GM19351 (cell line): ENCODE data around the gene GPATCH3.
"Not testable (repeated sequence)": the region's sequence is repeated elsewhere in the genome, so short reads cannot be mapped to it uniquely, and the experiment has no call there.

Source experiments
- ATAC-seq: cut with Tn5 transposase; IDR thresholded peaks from one replicate; pipeline ENCODE4 v1.9.1; 2021; ENCODE audit warnings: mild to moderate bottlenecking, moderate library complexity; ENCODE audit not compliant: unreplicated experiment

The GPATCH3 gene

GRCh38 chr1:26874896-26875295, 25.4 kb downstream of the GPATCH3 start:
- ATAC-seq = no peak

GRCh38 chr1:26873097-26873496, 27.2 kb downstream of the GPATCH3 start:
- not testable (repeated sequence) for ATAC-seq

GRCh38 chr1:26864610-26865480, 35.4 kb downstream of the GPATCH3 start:
- ATAC-seq = peak; percentile 88

GRCh38 chr1:26863685-26864077, 36.6 kb downstream of the GPATCH3 start:
- no peak for ATAC-seq

DNA sequence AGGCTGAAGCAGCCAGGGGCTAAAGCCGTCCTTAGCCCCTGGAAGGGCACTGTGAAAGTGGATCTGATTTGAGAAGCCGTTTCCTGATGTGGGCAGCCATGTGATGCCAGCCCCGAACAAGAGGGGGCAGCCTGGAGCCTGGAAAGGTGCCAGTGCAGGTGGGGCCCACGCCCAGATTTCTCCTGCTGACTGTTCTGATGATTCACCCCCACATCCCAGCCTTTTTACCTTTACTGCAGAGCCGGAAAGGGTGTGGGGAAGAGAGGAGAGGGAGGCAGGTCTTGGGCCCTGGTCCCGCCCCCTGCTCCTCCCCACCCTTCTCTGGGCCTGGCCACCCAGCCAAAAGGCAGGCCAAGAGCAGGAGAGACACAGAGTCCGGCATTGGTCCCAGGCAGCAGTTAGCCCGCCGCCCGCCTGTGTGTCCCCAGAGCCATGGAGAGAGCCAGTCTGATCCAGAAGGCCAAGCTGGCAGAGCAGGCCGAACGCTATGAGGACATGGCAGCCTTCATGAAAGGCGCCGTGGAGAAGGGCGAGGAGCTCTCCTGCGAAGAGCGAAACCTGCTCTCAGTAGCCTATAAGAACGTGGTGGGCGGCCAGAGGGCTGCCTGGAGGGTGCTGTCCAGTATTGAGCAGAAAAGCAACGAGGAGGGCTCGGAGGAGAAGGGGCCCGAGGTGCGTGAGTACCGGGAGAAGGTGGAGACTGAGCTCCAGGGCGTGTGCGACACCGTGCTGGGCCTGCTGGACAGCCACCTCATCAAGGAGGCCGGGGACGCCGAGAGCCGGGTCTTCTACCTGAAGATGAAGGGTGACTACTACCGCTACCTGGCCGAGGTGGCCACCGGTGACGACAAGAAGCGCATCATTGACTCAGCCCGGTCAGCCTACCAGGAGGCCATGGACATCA, 37.2 kb downstream of the GPATCH3 start, which contains the start of gene SFN:
Gene SFN (plus strand): TSS at position 369 of the 904 bp plus-strand sequence. CDS start 64 bp downstream, at position 433.
- no peak for ATAC-seq

DNA sequence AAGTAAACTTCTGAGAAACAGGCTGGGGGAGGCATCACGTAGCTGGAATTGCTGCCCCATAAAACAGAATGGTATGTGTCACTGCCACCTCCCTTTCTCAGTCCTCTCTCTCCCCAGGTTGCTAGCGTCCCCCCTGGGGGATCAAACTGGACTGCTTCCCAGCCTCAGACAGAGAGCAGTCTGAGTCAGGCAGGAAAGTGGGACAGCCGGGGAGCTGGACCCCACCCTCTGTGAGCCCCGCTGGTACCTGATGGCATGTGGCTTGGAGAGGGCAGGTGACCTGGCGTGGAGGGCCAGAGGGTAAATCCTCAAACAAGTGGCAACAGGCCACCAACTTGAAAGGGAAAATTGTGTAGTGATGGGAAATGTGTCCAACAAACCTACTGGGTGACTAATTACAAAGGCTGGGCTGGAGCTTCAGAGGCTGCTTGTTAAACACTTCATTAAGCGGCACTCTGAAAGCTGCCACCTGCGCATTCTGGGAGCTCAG, 38.3 kb downstream of the GPATCH3 start:
- no peak for ATAC-seq

GRCh38 chr1:26861286-26861701, 39.0 kb downstream of the GPATCH3 start:
- ATAC-seq = no peak

- ATAC-seq = no peak
These were observed 41.2 kb downstream of the GPATCH3 start for GRCh38 chr1:26858891-26859640.

DNA sequence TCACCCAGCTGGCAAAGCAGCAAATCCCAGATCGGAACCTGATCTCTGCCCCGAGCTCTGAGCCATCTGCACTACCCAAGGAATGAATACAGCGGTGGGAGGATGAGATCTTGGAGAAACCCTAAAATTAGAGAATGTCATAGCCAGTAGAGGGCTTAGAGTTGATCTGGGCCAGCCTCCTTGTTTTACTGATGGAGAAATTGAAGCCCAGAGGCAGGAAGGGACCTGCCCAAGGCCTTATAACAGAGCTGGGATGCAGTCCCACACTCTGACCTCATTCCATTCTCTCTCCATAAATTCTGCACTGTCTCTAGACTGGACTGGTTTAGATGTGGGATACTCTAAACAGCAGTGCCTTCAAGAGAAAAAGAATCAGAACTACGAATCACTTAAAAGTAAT, 42.1 kb downstream of the GPATCH3 start:
- ATAC-seq = no peak

DNA sequence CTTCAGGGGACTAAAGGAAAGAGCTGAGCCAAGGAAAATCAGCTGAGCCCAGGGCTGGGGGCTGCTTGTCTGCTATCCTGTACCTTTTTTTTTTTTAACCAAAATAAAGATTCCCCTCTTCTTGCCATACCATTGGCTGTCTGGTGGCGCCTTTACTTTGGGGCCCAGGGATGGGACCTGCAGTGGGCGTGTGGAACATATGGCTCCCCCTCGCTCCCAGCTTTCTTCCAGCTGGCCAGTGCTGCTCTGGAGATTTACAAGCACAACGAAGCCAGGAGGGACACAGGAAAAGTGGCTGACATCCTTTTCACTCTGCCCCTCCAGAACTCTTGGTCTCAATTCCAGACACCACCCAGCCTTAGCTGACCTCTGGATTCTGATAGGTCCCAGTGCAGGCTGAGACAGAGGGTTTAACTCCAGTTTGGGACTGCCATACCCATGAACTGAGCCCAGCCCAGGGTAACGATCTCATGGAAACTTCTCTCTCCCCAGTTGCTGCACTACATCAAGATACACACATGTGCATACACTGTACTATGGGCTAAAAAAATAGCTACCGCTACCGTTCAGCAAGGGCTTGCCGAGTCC, 42.7 kb downstream of the GPATCH3 start:
- ATAC-seq = no peak

- no peak for ATAC-seq
These were observed 43.4 kb downstream of the GPATCH3 start for GRCh38 chr1:26856604-26857469.

DNA sequence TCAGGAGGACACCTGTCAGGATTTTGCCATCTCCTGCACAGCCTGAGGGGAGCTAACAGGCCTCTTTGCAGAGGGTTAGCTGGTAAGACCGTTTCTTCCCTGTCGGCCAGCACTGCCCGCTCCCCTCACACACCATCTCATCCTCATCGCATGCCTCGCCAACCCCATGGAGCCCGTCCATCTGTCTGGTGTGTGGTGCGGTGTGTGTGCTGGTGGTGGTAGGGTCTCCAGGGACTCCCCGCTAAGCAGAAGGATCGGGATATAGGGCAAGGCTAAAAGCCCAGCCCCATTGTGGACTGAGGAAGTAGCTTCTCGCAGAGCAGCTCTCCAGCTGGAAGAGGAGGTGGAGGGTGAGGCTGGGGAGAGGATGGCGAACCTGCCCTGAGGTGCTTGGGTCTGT, 44.1 kb downstream of the GPATCH3 start:
- no peak for ATAC-seq

DNA sequence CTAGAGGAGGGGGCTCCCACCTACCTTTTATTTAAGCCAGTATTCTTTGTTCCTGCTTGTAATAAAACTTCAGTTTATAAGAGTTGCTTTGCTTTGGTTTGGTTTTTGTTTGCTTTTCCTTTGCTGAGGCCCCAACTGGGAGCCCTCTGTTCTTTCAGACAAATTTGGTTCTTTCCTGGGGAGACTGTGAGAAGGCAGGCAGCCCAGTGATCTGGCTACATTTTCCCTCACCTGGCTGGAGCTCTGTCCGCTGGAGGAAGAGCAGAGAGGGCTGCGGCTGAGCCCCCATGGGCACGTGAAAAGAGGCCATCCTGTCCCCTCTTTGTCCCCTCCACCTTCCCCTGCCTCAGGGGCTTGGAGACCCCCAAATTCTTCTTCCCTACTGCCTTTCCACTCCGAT, 44.6 kb downstream of the GPATCH3 start:
- no peak for ATAC-seq

DNA sequence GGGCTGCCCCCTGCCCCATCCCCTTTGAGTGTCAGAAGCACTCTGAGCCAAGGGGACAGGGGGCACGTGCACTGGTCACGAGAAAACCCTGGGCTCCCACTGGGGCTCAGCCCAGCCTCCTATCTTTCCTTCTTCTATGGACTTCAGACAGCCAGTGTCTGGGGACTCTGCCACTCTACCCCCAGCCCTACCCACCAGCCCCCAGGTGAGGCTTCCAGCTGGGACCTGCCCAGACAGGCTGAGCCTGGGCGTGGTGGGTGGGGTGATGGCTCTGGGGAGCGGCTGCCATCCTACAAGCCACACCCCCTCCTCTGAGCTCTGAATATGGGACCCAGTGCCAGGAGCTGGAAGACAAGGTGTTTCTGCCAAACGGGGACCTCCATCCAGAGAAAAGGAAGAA, 45.4 kb downstream of the GPATCH3 start:
- no peak for ATAC-seq

DNA sequence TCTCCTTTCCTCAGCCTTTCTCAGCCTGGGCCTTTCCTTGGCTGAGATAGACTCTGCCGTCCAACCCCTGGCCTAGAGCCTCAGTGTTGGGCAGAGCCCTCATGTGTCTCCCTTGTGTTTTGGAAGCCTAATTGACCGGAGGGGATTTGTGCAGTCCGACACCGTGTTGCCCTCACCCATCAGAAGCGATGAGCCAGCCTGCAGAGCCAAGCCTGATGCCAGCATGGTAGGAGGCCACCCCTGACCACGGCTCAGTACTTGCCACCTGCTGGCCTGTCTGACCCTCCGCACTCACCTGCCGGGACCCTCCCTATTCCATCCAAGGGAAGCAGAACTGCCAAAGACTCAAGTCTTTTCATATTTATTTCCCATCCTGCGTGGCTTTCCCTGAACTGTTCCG, 46.7 kb downstream of the GPATCH3 start:
- ATAC-seq = no peak

- ATAC-seq = no peak
These were observed 47.1 kb downstream of the GPATCH3 start for GRCh38 chr1:26853156-26853555.

DNA sequence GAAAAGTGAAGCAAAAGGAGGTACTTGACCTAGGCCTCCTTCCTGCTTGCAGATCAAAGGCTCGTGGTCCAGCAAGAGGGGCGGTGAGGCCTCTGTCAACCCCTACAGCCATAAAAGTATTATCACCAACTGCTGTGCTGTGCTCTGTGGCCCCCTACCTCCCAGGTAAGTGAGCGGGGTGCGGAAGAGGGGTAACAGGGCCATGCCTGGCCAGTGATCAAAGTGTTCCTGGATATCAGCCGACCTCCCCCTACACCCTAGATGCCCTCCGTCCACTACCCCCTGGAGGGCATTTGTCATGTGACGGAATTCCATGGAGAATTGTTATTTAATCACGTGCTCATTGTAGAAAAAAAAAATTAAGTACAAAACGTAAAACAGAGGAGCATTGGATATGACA, 47.6 kb downstream of the GPATCH3 start:
- no peak for ATAC-seq

GRCh38 chr1:26851106-26851684, 49.1 kb downstream of the GPATCH3 start:
- no peak for ATAC-seq
